HEK293 (cell line): ENCODE measurements around the gene CDC37.

Source experiments
- CTCF ChIA-PET: fragments of 350-600 bp; formaldehyde crosslinking; extraction: SDS; loops from one replicate; lab custom pipeline; 2021; ENCODE audit warnings: antibody characterized with exemption; lab: Yijun Ruan, JAX
- POLR2A ChIA-PET: fragments of 300-600 bp; formaldehyde crosslinking; extraction: SDS; loops from one replicate; lab custom pipeline; 2020; ENCODE audit warnings: antibody characterized with exemption, inconsistent platforms; lab: Yijun Ruan, JAX
- H3K27ac ChIP-seq: fragments of 200-500 bp; sonication (Bioruptor generic); 2 replicates; pipeline ENCODE4 v1.5.1; 2014; ENCODE audit warnings: low read depth, low read length, control low read depth, inconsistent platforms; ENCODE audit errors: extremely low read depth
- H3K36me3 ChIP-seq, 2 experiments: fragments of 200-500 bp in 1 of 2; sonication (Bioruptor generic) in 1 of 2; 1 replicate in 1 of 2; 2 replicates in 1 of 2; pipeline ENCODE4 v1.5.1; 2014 to 2017; ENCODE audit warnings: inconsistent platforms in 2 of 2, low read length in 2 of 2; ENCODE audit not compliant: control insufficient read depth in 2 of 2, insufficient read depth in 1 of 2
- H3K4me1 ChIP-seq: fragments of 200-500 bp; sonication (Bioruptor generic); 2 replicates; pipeline ENCODE4 v1.5.1; 2014; ENCODE audit warnings: mild to moderate bottlenecking, low read length, inconsistent platforms; ENCODE audit not compliant: control insufficient read depth, insufficient read depth
- H3K4me3 ChIP-seq: 2 replicates; pipeline ENCODE4 v1.5.1; 2011; ENCODE audit warnings: low read depth, mild to moderate bottlenecking, control low read depth, low read length, moderate library complexity
- H3K9me3 ChIP-seq: fragments of 200-500 bp; sonication (Bioruptor generic); 2 replicates; pipeline ENCODE4 v1.5.1; 2014; ENCODE audit warnings: low read depth, low read length, inconsistent platforms; ENCODE audit not compliant: control insufficient read depth, insufficient read depth
- BCL11A ChIP-seq: fragments of 450-650 bp; formaldehyde crosslinking; IDR thresholded peaks from 2 replicates; pipeline ENCODE4 v1.5.1; 2016; ENCODE audit warnings: low read depth, missing biosample characterization, missing genetic modification characterization
- GLIS1 ChIP-seq: fragments of 450-650 bp; formaldehyde crosslinking; IDR thresholded peaks from 2 replicates; pipeline ENCODE4 v1.5.1; 2016; ENCODE audit warnings: missing biosample characterization, missing genetic modification characterization
- KLF10 ChIP-seq: fragments of 450-650 bp; IDR thresholded peaks from 2 replicates; pipeline ENCODE4 v1.5.1; 2018; ENCODE audit warnings: missing biosample characterization, mild to moderate bottlenecking, missing genetic modification characterization
- KLF7 ChIP-seq: fragments of 450-650 bp; formaldehyde crosslinking; IDR thresholded peaks from 2 replicates; pipeline ENCODE4 v1.5.1; 2016; ENCODE audit warnings: missing biosample characterization, missing genetic modification characterization, borderline replicate concordance
- PATZ1 ChIP-seq: fragments of 450-650 bp; formaldehyde crosslinking; IDR thresholded peaks from 2 replicates; pipeline ENCODE4 v1.5.1; 2016; ENCODE audit warnings: missing biosample characterization, missing genetic modification characterization
- TCF7L2 ChIP-seq: IDR thresholded peaks from 2 replicates; pipeline ENCODE4 v1.6.1; 2011; ENCODE audit warnings: low read depth, mild to moderate bottlenecking, inconsistent platforms, low read length, moderate library complexity, borderline replicate concordance
- ZBTB7A ChIP-seq: fragments of 450-650 bp; formaldehyde crosslinking; IDR thresholded peaks from 2 replicates; pipeline ENCODE4 v1.5.1; 2016; ENCODE audit warnings: low read depth, missing biosample characterization, missing genetic modification characterization
- ZBTB8A ChIP-seq: fragments of 450-650 bp; formaldehyde crosslinking; IDR thresholded peaks from 2 replicates; pipeline ENCODE4 v1.5.1; 2016; ENCODE audit warnings: missing biosample characterization, missing genetic modification characterization
- ZNF121 ChIP-seq: fragments of 450-650 bp; formaldehyde crosslinking; IDR thresholded peaks from 2 replicates; pipeline ENCODE4 v1.5.1; 2016; ENCODE audit warnings: missing biosample characterization, missing genetic modification characterization
- ZNF132 ChIP-seq: fragments of 450-650 bp; formaldehyde crosslinking; IDR thresholded peaks from 2 replicates; pipeline ENCODE4 v1.5.1; 2017; ENCODE audit warnings: missing biosample characterization, missing genetic modification characterization, borderline replicate concordance
- ZNF23 ChIP-seq: fragments of 450-650 bp; formaldehyde crosslinking; IDR thresholded peaks from 2 replicates; pipeline ENCODE4 v1.5.1; 2016; ENCODE audit warnings: missing biosample characterization, missing genetic modification characterization, borderline replicate concordance
- ZNF26 ChIP-seq: fragments of 450-650 bp; formaldehyde crosslinking; IDR thresholded peaks from 2 replicates; pipeline ENCODE4 v1.5.1; 2016; ENCODE audit warnings: missing biosample characterization, missing genetic modification characterization
- ZNF514 ChIP-seq: fragments of 450-650 bp; formaldehyde crosslinking; IDR thresholded peaks from 2 replicates; pipeline ENCODE4 v1.5.1; 2016; ENCODE audit warnings: missing biosample characterization, missing genetic modification characterization
- ZNF561 ChIP-seq: fragments of 450-650 bp; IDR thresholded peaks from 2 replicates; pipeline ENCODE4 v1.5.1; 2018; ENCODE audit warnings: missing biosample characterization, missing genetic modification characterization, borderline replicate concordance
- ZNF585B ChIP-seq: fragments of 450-650 bp; formaldehyde crosslinking; IDR thresholded peaks from 2 replicates; pipeline ENCODE4 v1.5.1; 2016; ENCODE audit warnings: missing biosample characterization, missing genetic modification characterization
- ZNF596 ChIP-seq: fragments of 450-650 bp; IDR thresholded peaks from 2 replicates; pipeline ENCODE4 v1.5.0; 2018; ENCODE audit warnings: missing biosample characterization, mild to moderate bottlenecking, missing genetic modification characterization, moderate library complexity
- ZNF76 ChIP-seq: fragments of 450-650 bp; formaldehyde crosslinking; IDR thresholded peaks from 2 replicates; pipeline ENCODE4; 2016; ENCODE audit warnings: low read depth, missing biosample characterization, missing genetic modification characterization, borderline replicate concordance
- ZNF830 ChIP-seq: fragments of 450-650 bp; IDR thresholded peaks from 2 replicates; pipeline ENCODE4 v1.5.0; 2018; ENCODE audit warnings: missing biosample characterization, missing genetic modification characterization, low read depth, mild to moderate bottlenecking, moderate library complexity
- ZSCAN18 ChIP-seq: fragments of 450-650 bp; formaldehyde crosslinking; IDR thresholded peaks from 2 replicates; pipeline ENCODE4 v1.5.1; 2016; ENCODE audit warnings: missing biosample characterization, missing genetic modification characterization
- ZSCAN23 ChIP-seq: fragments of 450-650 bp; formaldehyde crosslinking; IDR thresholded peaks from 2 replicates; pipeline ENCODE4 v1.5.1; 2016; ENCODE audit warnings: missing biosample characterization, missing genetic modification characterization
- TF ChIP-seq, protein P1 (sequence below): IDR thresholded peaks from 2 replicates; pipeline ENCODE4 v1.6.1; 2011; ENCODE audit warnings: mild to moderate bottlenecking, low read depth, low read length, borderline replicate concordance
- TF ChIP-seq, protein P2 (sequence below): fragments of 450-650 bp; formaldehyde crosslinking; IDR thresholded peaks from 2 replicates; pipeline ENCODE4 v1.5.1; 2016; ENCODE audit warnings: missing biosample characterization, missing genetic modification characterization

The CDC37 gene

GRCh38 chr19:10419646-10420443 is 16.5 kb upstream of the CDC37 start (continued):
- TF ChIP-seq ZNF26 (tag by site-specific recombination) (no peak), ZSCAN18 (peak; percentile 62; the same call in 1 of the 2 replicates), ZNF121 (tag by site-specific recombination) (no peak), ZNF132 (tag by site-specific recombination) (no peak)
- TF ChIP-seq, all 188 proteins: peak for 81

- Histone ChIP-seq H3K36me3 (no peaks in the 10 kb centered on the region), H3K27ac (no peak overlapping the region), H3K9me3 (no peaks in the 10 kb centered on the region), H3K4me3 (peak overlapping the region; percentile 30), H3K4me1 (0 out of 2 replicates have a peak, but pooled peaks cover 8% of the 10 kb centered on the region)
- ChIA-PET POLR2A (interaction anchor here (1.4 kb wide), 1 partner anchor 39 kb away, joined by 8 read pairs; the partner anchor contains the start of gene TYK2), CTCF (interaction anchor here (0.7 to 9.1 kb wide), 3 partner anchors 8 to 1669 kb away, joined by 4 to 193 read pairs (median 71); partner anchors contain the start of gene CDC37)
- TF ChIP-seq ZNF561 (tag by site-specific recombination) (no peak), ZNF585B (tag by site-specific recombination) (no peak), ZNF76 (tag by site-specific recombination) (0 out of 2 replicates have a peak, but pooled peaks have one; percentile 15), GLIS1 (tag by site-specific recombination) (peak; percentile 67; the same call in 1 of the 2 replicates), ZBTB8A (peak; percentile 58), KLF7 (tag by site-specific recombination) (0 out of 2 replicates have a peak, but pooled peaks have one; percentile 48), ZNF596 (peak; percentile 82; the same call in 1 of the 2 replicates), KLF10 (tag by site-specific recombination) (peak; percentile 61; the same call in 1 of the 2 replicates), ZNF830 (tag by site-specific recombination) (no peak), BCL11A (tag by site-specific recombination) (no peak), ZSCAN23 (tag by site-specific recombination) (no peak; the same call in 1 of the 2 replicates), ZBTB7A (tag by site-specific recombination) (0 out of 2 replicates have a peak, but pooled peaks have one; percentile 8), TCF7L2 (no peak), PATZ1 (tag by site-specific recombination) (peak; percentile 92), ZNF23 (tag by site-specific recombination) (0 out of 2 replicates have a peak, but pooled peaks have one; percentile 31), ZNF514 (tag by site-specific recombination) (no peak)
- TF ChIP-seq, protein P1, sequence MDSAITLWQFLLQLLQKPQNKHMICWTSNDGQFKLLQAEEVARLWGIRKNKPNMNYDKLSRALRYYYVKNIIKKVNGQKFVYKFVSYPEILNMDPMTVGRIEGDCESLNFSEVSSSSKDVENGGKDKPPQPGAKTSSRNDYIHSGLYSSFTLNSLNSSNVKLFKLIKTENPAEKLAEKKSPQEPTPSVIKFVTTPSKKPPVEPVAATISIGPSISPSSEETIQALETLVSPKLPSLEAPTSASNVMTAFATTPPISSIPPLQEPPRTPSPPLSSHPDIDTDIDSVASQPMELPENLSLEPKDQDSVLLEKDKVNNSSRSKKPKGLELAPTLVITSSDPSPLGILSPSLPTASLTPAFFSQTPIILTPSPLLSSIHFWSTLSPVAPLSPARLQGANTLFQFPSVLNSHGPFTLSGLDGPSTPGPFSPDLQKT: no peak
- TF ChIP-seq, protein P2, sequence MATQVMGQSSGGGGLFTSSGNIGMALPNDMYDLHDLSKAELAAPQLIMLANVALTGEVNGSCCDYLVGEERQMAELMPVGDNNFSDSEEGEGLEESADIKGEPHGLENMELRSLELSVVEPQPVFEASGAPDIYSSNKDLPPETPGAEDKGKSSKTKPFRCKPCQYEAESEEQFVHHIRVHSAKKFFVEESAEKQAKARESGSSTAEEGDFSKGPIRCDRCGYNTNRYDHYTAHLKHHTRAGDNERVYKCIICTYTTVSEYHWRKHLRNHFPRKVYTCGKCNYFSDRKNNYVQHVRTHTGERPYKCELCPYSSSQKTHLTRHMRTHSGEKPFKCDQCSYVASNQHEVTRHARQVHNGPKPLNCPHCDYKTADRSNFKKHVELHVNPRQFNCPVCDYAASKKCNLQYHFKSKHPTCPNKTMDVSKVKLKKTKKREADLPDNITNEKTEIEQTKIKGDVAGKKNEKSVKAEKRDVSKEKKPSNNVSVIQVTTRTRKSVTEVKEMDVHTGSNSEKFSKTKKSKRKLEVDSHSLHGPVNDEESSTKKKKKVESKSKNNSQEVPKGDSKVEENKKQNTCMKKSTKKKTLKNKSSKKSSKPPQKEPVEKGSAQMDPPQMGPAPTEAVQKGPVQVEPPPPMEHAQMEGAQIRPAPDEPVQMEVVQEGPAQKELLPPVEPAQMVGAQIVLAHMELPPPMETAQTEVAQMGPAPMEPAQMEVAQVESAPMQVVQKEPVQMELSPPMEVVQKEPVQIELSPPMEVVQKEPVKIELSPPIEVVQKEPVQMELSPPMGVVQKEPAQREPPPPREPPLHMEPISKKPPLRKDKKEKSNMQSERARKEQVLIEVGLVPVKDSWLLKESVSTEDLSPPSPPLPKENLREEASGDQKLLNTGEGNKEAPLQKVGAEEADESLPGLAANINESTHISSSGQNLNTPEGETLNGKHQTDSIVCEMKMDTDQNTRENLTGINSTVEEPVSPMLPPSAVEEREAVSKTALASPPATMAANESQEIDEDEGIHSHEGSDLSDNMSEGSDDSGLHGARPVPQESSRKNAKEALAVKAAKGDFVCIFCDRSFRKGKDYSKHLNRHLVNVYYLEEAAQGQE: no peak
Observed at GRCh38 chr19:10419200-10419645, 15.9 kb upstream of the CDC37 start.
